ENCODE results near the gene TLR6.
"Not testable (repeated sequence)": the region's sequence is repeated elsewhere in the genome, so short reads cannot be mapped to it uniquely, and the experiment has no call there.

Gene TLR6

DNA sequence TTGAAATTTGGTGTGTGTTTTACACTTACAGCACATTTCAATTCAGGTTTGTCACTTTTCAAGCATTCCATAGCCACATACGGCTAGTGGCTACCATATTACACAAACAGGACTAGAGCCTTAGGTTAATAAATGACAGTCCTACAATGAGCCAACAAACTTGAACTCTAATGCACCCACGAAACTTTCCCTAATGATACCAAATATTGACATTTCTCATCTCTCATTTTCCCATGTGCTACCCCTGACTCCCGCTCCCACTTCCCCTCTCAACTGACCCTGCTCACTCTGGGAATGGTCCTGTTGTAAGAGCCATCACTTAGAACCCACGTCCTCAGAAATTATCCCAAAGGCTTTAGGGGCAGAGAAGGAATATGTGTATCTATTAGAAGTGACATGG is 68.9 kb downstream of the TLR6 start:
- no peak for DNase-seq

DNA sequence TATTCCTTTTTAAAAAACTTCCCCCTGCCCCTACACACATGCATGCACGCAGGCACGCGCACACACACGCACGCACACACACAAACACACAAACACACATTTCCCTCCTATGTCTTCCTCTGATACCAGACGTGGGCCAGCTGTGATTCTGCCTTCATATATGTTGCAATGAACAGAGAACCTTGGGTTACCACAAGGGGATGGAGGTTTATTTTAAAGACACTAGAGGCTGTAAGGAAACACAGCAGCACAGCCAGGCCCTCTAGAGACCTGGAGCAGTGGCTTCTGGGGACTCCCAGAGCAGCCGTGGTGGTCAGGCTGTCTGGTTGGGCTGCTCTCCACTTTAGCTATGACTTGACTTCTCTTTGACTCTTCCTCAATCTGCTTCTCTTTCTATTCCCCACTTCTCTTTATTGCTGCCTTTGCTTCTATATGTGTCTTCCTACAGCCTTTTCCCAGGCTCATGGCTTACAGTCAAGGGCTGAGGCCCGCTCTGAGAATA is 70.7 kb downstream of the TLR6 start:
- DNase-seq, result no peak

- DNase-seq, result no peak
Observed at GRCh38 chr4:38785041-38785790, 71.4 kb downstream of the TLR6 start.

- no peak for DNase-seq
Observed at GRCh38 chr4:38784141-38784540, 72.5 kb downstream of the TLR6 start.

DNA sequence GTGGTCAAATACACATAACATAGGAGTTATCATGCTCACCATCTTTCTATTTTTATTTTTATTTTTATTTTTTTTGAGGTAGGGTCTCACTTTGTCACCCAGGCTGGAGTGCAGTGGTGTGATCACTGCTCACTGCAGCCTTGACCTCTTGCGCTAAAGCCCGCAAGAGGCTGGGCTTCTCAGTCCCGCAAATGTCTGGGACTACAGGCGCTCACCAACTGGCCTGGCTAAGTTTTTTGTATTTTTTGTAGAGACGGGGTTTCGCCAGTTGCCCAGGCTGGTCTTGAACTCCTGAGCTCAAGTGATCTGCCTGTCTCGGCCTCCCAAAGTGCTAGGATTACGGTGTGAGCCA is 73.5 kb downstream of the TLR6 start:
- no peak for DNase-seq

GRCh38 chr4:38782452-38783108 is 74.0 kb downstream of the TLR6 start, which contains the start of gene TLR10:
Gene TLR10 (minus strand): TSS chr4:38782990. CDS start chr4:38775590, 7,400 bp downstream.
- DNase-seq, result no peak

GRCh38 chr4:38781854-38782261 is 74.8 kb downstream of the TLR6 start:
- DNase-seq, result no peak

DNA sequence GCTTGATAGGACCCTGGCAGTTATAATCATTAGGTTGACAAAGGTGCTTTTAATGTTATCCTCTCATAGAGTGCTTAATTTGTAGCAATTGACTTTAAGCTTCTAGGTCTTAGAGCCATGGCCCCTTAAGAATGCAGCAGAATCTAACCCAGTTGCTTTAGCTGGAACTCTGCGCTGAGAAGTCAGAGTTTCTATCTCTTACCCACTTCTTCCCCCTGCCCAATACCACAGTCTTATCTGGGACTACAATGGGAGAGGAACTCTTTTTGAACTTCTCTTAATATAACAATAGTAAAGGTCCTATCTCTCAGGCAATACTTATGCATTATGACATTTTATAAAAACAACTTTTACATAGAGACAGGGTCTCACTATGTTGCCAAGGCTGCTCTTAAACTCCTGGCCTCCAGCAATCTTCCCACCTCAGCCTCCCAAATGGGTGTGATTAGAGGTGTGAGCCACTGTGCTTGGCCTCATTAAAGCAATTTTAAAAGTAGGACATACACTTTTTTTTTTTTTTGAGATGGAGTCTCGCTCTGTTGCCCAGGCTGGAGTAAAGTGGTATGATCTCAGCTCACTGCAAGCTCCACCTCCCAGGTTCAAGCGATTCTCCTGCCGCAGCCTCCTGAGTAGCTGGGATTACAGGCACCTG is 75.7 kb downstream of the TLR6 start:
- DNase-seq, result no peak

GRCh38 chr4:38779790-38780189 is 76.8 kb downstream of the TLR6 start:
- DNase-seq, result no peak

DNA sequence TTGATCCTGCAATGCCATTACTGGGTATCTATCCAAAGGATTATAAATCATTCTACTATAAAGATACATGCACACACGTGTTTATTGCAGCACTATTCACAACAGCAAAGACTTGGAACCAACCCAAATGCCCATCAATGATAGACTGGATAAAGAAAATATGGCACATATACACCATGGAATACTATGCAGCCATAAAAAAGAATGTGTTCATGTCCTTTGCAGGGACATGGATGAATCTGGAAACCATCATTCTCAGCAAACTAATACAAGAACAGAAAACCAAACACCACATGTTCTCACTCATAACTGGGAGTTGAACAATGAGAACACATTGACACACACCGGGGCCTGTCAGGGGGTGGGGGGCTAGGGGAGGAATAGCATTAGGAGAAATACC is 78.7 kb downstream of the TLR6 start:
- DNase-seq, result not testable (repeated sequence)

GRCh38 chr4:38775326-38775725 is 81.3 kb downstream of the TLR6 start:
- no peak for DNase-seq

GRCh38 chr4:38774181-38774955 is 82.2 kb downstream of the TLR6 start:
- no peak for DNase-seq
